ENCODE results near the gene CNGA3. TPM values are rescaled to one million over a fixed set of nuclear protein-coding genes. Genes with fewer than 3 reads are reported as not detected.

The CNGA3 gene
- total RNA-seq, 1 donor from 2014 or later = not detected

DNA sequence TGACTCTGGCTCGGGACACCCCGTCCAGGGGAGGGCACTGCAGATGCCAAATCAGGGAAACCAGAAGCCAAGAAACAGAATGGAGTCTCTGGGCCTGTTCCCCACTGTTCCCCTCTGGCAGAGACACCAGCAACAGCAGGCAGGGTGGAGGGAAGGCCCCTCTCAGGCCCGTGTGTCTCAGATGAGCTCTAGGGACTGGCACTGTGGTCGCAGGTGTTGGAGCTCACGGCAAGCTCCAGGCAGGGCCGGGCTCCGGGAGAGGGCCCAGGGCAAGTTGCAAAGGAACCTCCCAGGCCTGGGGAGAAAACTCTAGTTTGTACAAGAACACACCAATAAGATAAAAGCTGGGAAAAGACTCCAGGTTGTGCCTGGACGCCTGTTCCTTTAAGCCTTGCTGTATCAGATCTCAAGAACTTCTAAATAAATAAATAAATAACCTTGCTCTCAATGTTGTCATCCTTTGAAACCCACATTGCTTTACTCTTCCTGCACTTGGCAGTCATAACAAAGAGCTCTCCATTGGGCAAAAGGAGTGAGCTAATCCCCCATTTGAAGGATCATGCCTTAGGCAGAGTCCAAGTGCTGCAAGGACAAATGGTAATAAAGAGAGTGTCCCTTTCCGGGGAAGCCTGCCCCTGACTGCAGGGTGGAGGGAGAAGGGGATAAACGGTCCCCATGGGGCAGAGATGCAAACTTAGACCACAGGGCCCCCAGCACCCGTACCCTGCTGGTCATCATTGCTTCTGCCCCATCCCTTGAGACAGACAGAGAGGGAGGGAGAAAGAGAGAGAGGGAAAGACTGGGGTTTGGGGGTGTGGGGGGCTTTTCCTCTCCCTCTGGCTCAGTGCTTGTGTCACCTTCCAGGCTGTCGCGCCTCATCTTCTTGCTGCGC, 33.3 kb downstream of the CNGA3 start:
- ChIA-PET CTCF (interaction anchor here (0.6 to 1.3 kb wide), 3 partner anchors 111 to 639 kb away, joined by 3 read pairs; no protein-coding TSS in a partner anchor), POLR2A (no interaction called here)
- Mint-ChIP-seq H3K27me3 (peaks cover 24% of the 10 kb centered on the region), H3K36me3 (ENCODE audit: low read depth) (no peaks in the 10 kb centered on the region), H3K9me3 (no peaks in the 10 kb centered on the region), H3K4me1 (no peaks in the 10 kb centered on the region), H3K27ac (no peak overlapping the region), H3K4me3 (no peak overlapping the region)
- DNase-seq (no peak), ATAC-seq (ENCODE audit: low read depth) (no peak)
- intact Hi-C loops (cut with micrococcal nuclease) = loop anchor here (10.0 kb wide), 1 partner anchor 385 kb away; the partner anchor contains the start of gene TMEM131
- no peak for TF ChIP-seq CTCF (IDR thresholded peaks at IDR 0.05)

- DNase-seq = no peak
- ChIA-PET POLR2A (no interaction called here), CTCF (interaction anchor here (1.3 kb wide), 1 partner anchor 573 kb away, joined by 3 read pairs; no protein-coding TSS in a partner anchor)
- Mint-ChIP-seq H3K4me3 (no peak overlapping the region), H3K27me3 (peaks cover 27% of the 10 kb centered on the region), H3K36me3 (ENCODE audit: low read depth) (no peaks in the 10 kb centered on the region), H3K4me1 (no peaks in the 10 kb centered on the region), H3K27ac (no peak overlapping the region), H3K9me3 (no peaks in the 10 kb centered on the region)
- no peak for TF ChIP-seq CTCF (IDR thresholded peaks at IDR 0.05)
- intact Hi-C loops (cut with micrococcal nuclease) = loop anchor here (10.0 kb wide), 1 partner anchor 385 kb away; the partner anchor contains the start of gene TMEM131
- ATAC-seq (ENCODE audit: low read depth) = no peak
Observed at GRCh38 chr2:98380203-98380535, 33.9 kb downstream of the CNGA3 start.

GRCh38 chr2:98381494-98381893, 35.2 kb downstream of the CNGA3 start:
- Mint-ChIP-seq H3K4me1 (no peaks in the 10 kb centered on the region), H3K4me3 (no peak overlapping the region), H3K27me3 (peaks cover 20% of the 10 kb centered on the region), H3K36me3 (ENCODE audit: low read depth) (no peaks in the 10 kb centered on the region), H3K9me3 (no peaks in the 10 kb centered on the region), H3K27ac (no peak overlapping the region)
- ChIA-PET POLR2A (no interaction called here), CTCF (no interaction called here)
- no peak for TF ChIP-seq CTCF (IDR thresholded peaks at IDR 0.05)
- ATAC-seq (ENCODE audit: low read depth) (no peak), DNase-seq (no peak)
- intact Hi-C loops (cut with micrococcal nuclease) = loop anchor here (10.0 kb wide), 1 partner anchor 387 kb away; the partner anchor contains the start of gene TMEM131

- intact Hi-C loops (cut with micrococcal nuclease) = loop anchor here (10.0 kb wide), 1 partner anchor 387 kb away; the partner anchor contains the start of gene TMEM131
- H3K9me3 Mint-ChIP-seq = no peaks in the 10 kb centered on the region
- H3K27me3 Mint-ChIP-seq = peaks cover 15% of the 10 kb centered on the region
- POLR2A ChIA-PET = no interaction called here
- DNase-seq (no peak), ATAC-seq (ENCODE audit: low read depth) (no peak)
- H3K4me3 Mint-ChIP-seq = no peak overlapping the region
- CTCF ChIA-PET = interaction anchor here (4.2 kb wide), 1 partner anchor 684 kb away, joined by 31 read pairs; no protein-coding TSS in a partner anchor
- H3K36me3 Mint-ChIP-seq (ENCODE audit: low read depth) = no peaks in the 10 kb centered on the region
- no peak for TF ChIP-seq CTCF (IDR thresholded peaks at IDR 0.05)
- no peak overlapping the region for H3K27ac Mint-ChIP-seq
- no peaks in the 10 kb centered on the region for H3K4me1 Mint-ChIP-seq
Observed at GRCh38 chr2:98382086-98382485, 35.8 kb downstream of the CNGA3 start.

GRCh38 chr2:98382739-98383138, 36.5 kb downstream of the CNGA3 start:
- intact Hi-C loops (cut with micrococcal nuclease) = loop anchor here (10.0 kb wide), 1 partner anchor 388 kb away; the partner anchor contains the start of gene TMEM131

More at GRCh38 chr2:98382739-98383138, 36.5 kb downstream of the CNGA3 start:
- Mint-ChIP-seq H3K27me3 (peaks cover 13% of the 10 kb centered on the region), H3K27ac (no peak overlapping the region), H3K9me3 (no peaks in the 10 kb centered on the region), H3K36me3 (ENCODE audit: low read depth) (no peaks in the 10 kb centered on the region), H3K4me1 (no peaks in the 10 kb centered on the region), H3K4me3 (no peak overlapping the region)
- no peak for TF ChIP-seq CTCF (IDR thresholded peaks at IDR 0.05)
- ChIA-PET CTCF (interaction anchor here (3.1 to 4.4 kb wide), 3 partner anchors 576 to 684 kb away, joined by 30 to 34 read pairs (median 31); no protein-coding TSS in a partner anchor), POLR2A (no interaction called here)
- ATAC-seq (ENCODE audit: low read depth) (no peak), DNase-seq (no peak)

All from activated B cell treated with CpG ODN at 0.5 μM for 24 hours (primary cell).